ENCODE data around the gene HOXB13.

The HOXB13 gene

GRCh38 chr17:48740537-48740936 lies 12.0 kb upstream of the HOXB13 start:
- Histone ChIP-seq H3K27ac (ENCODE audit: low read length) (no peak overlapping the region), H4K20me1 (ENCODE audit: insufficient read depth, low read length) (no peaks in the 10 kb centered on the region), H3K36me3 (replicated peaks; ENCODE audit: insufficient read depth, low read length) (no peaks in the 10 kb centered on the region), H3K9me2 (replicated peaks; ENCODE audit: insufficient read depth, low read length) (no peaks in the 10 kb centered on the region), H3K9me3 (replicated peaks; ENCODE audit: insufficient read depth, low read length) (no peaks in the 10 kb centered on the region), H3K9ac (ENCODE audit: low read length) (no peak overlapping the region), H3K4me3 (ENCODE audit: low read length) (no peak overlapping the region), H3K79me2 (ENCODE audit: low read length) (no peaks in the 10 kb centered on the region), H2AFZ (ENCODE audit: low read length) (no peak overlapping the region), H3F3A (ENCODE audit: insufficient read depth, low read length) (no peaks in the 10 kb centered on the region), H3K27me3 (replicated peaks; ENCODE audit: insufficient read depth, low read length) (peaks cover 98% of the 10 kb centered on the region), H3K4me2 (ENCODE audit: low read depth, low read length) (no peak overlapping the region), H3K4me1 (ENCODE audit: low read length) (no peaks in the 10 kb centered on the region)
- no peak for TF ChIP-seq EZH2phosphoT487 (IDR thresholded peaks at IDR 0.05; ENCODE audit: low read length)
- no peak for TF ChIP-seq CTCF (IDR thresholded peaks at IDR 0.05; ENCODE audit: low read length)
- TF ChIP-seq EZH2 (optimal IDR thresholded peaks at IDR 0.05; ENCODE audit: low read depth, low read length) = no peak
- DNase-seq = no peak

GRCh38 chr17:48738803-48739526 lies 10.4 kb upstream of the HOXB13 start:
- Histone ChIP-seq H3K4me3 (ENCODE audit: low read length) (no peak overlapping the region), H3K4me1 (ENCODE audit: low read length) (no peaks in the 10 kb centered on the region), H3K9ac (ENCODE audit: low read length) (no peak overlapping the region), H3F3A (ENCODE audit: insufficient read depth, low read length) (no peaks in the 10 kb centered on the region), H3K27ac (ENCODE audit: low read length) (no peak overlapping the region), H3K79me2 (ENCODE audit: low read length) (no peaks in the 10 kb centered on the region), H3K4me2 (ENCODE audit: low read depth, low read length) (no peak overlapping the region), H3K9me2 (replicated peaks; ENCODE audit: insufficient read depth, low read length) (no peaks in the 10 kb centered on the region), H3K9me3 (replicated peaks; ENCODE audit: insufficient read depth, low read length) (no peaks in the 10 kb centered on the region), H3K27me3 (replicated peaks; ENCODE audit: insufficient read depth, low read length) (peaks cover 99% of the 10 kb centered on the region), H3K36me3 (replicated peaks; ENCODE audit: insufficient read depth, low read length) (no peaks in the 10 kb centered on the region), H2AFZ (ENCODE audit: low read length) (no peak overlapping the region), H4K20me1 (ENCODE audit: insufficient read depth, low read length) (no peaks in the 10 kb centered on the region)
- TF ChIP-seq EZH2phosphoT487 (IDR thresholded peaks at IDR 0.05; ENCODE audit: low read length) (no peak), CTCF (IDR thresholded peaks at IDR 0.05; ENCODE audit: low read length) (no peak), EZH2 (optimal IDR thresholded peaks at IDR 0.05; ENCODE audit: low read depth, low read length) (no peak)
- no peak for DNase-seq

GRCh38 chr17:48738424-48738802 lies 9.9 kb upstream of the HOXB13 start:
- H3K4me3 ChIP-seq (ENCODE audit: low read length) = no peak overlapping the region
- no peak for TF ChIP-seq EZH2 (optimal IDR thresholded peaks at IDR 0.05; ENCODE audit: low read depth, low read length)
- no peak for TF ChIP-seq EZH2phosphoT487 (IDR thresholded peaks at IDR 0.05; ENCODE audit: low read length)
- no peaks in the 10 kb centered on the region for H3K36me3 ChIP-seq (replicated peaks; ENCODE audit: insufficient read depth, low read length)
- H3K9ac ChIP-seq (ENCODE audit: low read length) = no peak overlapping the region
- no peak overlapping the region for H2AFZ ChIP-seq (ENCODE audit: low read length)
- H3K9me2 ChIP-seq (replicated peaks; ENCODE audit: insufficient read depth, low read length) = no peaks in the 10 kb centered on the region
- no peak for DNase-seq
- H3K79me2 ChIP-seq (ENCODE audit: low read length) = no peaks in the 10 kb centered on the region
- H4K20me1 ChIP-seq (ENCODE audit: insufficient read depth, low read length) = no peaks in the 10 kb centered on the region
- H3K27ac ChIP-seq (ENCODE audit: low read length) = no peak overlapping the region
- no peak overlapping the region for H3K4me2 ChIP-seq (ENCODE audit: low read depth, low read length)
- 0 out of 2 replicates have a peak, but pooled peaks cover 2% of the 10 kb centered on the region for H3K4me1 ChIP-seq (ENCODE audit: low read length)
- H3K27me3 ChIP-seq (replicated peaks; ENCODE audit: insufficient read depth, low read length) = peaks cover 99% of the 10 kb centered on the region
- no peaks in the 10 kb centered on the region for H3K9me3 ChIP-seq (replicated peaks; ENCODE audit: insufficient read depth, low read length)
- no peaks in the 10 kb centered on the region for H3F3A ChIP-seq (ENCODE audit: insufficient read depth, low read length)

Measured in MM.1S (cell line).